Activated T-cell treated with anti-CD3 and anti-CD28 coated beads for 48 hours (primary cell): ENCODE results near the gene ANO2.

Experiments used
- DNase-seq: peaks from one replicate; pipeline ENCODE4 v3.0.0-alpha.2; 2020; ENCODE audit warnings: low read depth

The ANO2 gene

DNA sequence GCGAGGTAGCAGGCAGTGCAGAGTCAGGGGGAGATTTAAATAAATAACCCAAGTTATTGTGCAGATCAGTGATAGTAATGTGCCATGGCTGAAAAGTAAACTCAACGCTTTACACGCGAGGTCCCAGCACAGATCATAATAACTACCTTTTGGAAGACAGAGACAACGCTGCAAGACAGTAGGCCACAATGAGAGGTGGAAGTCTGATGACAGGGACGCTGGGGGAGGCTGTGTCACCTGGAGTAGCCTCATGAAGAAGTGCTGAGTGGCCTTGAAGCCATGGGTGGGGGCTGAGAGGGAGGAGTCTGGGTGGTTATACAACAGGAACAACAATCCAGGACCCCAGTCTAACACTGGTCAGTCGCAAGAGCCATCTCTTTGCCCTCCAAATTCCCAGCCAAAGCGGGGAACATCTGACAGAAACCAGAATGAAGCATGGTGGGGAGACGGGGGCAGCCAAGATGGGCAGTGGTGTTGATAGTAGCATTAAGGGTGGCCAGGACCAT, 28.2 kb downstream of the ANO2 start:
- DNase-seq = no peak

DNA sequence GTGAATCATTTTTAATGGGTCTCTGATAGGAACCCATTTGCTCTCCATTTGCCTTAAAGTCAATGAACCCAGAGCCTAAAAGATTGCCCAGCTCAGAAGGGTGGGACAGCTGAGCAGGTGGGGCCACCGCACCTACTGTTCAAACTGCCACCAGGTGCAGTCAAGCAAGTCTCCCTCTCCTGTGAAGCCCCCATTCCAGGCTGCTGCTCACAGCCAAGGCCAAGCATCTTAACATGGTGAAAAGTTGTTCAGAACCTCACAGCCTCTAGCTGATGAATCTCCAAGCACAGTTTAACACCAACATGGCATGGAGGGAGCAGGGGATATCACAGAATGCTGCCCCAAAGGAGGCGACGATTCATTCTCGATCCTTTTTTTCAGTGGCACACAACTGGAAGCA, 29.5 kb downstream of the ANO2 start:
- no peak for DNase-seq

- no peak for DNase-seq
These were observed 30.5 kb downstream of the ANO2 start for GRCh38 chr12:5914387-5915149.

DNA sequence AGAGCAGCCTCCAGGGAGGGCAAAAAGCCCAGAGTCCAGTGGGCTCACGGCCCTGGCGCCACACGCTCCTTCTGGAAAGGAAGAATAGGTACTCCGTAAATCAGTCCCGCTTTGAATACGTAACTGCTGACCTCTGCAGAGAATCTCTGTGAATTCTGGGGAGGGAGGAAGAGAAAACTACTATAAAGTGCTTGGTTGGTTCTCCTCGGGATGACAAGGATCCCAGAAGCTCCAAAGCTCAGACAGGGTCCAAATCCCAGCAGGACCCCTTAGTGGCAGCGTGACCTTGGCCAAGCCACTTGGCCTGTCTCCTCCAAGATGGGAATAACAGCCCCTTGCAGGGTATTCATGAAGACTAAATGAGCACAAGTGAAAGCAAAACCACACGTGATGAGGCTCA, 31.7 kb downstream of the ANO2 start:
- no peak for DNase-seq

GRCh38 chr12:5912437-5913334, 32.4 kb downstream of the ANO2 start:
- no peak for DNase-seq

- DNase-seq = no peak
These were observed 33.0 kb downstream of the ANO2 start for GRCh38 chr12:5912011-5912410.

- DNase-seq = no peak
These were observed 34.1 kb downstream of the ANO2 start for GRCh38 chr12:5910790-5911548.

DNA sequence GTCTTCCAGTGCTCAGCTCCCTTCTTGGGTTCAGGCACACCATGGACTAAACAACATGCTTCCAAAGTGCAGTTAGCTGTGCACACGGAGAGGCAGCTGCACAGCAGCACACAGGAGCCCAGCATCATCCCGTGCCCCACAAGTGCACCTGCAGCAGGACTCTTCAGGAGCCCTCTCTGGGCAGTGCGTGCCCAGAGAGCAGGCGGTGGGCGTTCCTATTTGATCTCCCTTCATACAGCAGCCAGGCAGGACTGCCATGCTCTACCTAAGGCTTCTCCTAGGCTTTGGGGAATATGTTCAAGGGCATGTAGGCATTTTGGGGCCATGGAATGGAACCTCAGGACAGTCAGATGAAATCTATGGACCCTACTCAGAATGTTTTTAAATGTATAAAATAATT, 35.5 kb downstream of the ANO2 start:
- no peak for DNase-seq

DNA sequence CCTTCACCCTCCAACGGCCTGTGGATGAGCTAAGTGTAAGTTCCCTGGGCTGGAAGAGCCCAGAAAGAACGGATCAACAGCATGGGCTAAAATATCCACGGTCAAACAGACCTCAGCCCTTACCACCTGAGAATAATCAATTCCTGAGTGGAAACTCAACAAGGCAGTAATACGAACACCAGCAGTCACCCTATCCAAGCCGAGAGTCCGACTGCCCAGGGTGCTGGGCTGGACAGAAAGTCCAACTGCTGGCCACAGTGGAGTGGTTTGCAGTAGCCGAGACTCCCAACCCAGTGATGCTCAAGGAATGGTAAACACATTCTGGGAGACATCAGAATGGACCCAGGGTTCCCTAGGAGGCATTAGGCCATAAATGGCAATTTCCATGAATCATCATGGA, 36.8 kb downstream of the ANO2 start:
- no peak for DNase-seq

DNA sequence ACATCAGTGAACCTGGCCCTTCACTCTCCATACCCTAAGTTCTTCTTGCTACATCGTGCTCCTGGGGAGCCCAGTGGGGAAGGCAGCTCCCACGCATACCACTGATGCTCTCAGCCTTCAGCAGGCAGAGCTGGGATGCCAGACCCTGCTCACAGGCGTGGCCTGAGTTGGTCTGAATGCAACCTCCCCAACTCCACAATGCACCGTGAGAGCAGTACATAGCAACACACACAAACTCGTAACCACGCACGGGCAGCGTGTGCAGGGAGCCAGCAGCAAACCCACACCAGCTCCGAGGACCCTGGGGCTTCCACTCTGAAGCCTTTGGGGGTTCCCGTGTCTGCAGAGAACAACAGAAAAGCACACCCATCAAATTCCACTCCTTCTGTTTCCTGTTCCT, 37.3 kb downstream of the ANO2 start:
- no peak for DNase-seq

DNA sequence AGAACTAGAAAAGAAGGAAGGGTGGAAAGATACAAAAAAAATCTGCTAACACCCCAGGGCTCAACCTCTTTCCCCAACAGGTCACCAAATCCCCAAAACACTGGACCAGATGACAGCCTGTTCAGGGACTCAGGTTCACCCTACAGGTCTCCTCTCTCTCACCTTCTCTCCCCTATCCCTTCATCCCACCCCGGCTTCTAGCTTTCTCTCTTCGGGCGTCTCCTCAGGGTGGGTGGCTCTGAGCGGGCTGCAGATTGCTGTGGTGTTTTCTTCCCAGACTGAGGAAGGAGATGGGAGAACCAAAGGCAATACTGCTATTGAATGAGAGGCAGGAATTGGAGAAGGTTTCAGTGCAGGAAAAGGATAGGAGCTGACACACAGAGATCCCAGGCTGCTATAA, 39.3 kb downstream of the ANO2 start:
- DNase-seq = no peak

DNA sequence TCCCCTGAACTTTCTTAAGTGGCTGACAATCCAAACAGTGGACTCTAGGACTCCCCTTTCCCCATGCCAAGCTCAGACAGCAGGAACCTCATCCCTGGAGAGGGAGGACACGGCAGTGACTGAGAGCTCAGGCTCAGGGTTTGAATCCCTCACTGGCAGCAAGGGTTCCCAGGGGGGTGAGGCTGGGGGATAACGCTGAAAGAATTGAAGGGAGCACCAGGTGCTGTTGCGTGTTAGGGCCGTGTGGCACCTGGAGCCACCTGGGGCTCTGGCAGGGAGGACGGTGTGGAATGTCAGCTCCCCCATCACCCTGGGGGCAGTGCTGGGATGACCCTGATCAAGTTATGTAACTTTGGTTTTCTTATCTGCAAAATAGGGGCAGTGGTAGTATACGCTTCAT, 40.1 kb downstream of the ANO2 start:
- DNase-seq = no peak

GRCh38 chr12:5904441-5904840, 40.6 kb downstream of the ANO2 start:
- no peak for DNase-seq

DNA sequence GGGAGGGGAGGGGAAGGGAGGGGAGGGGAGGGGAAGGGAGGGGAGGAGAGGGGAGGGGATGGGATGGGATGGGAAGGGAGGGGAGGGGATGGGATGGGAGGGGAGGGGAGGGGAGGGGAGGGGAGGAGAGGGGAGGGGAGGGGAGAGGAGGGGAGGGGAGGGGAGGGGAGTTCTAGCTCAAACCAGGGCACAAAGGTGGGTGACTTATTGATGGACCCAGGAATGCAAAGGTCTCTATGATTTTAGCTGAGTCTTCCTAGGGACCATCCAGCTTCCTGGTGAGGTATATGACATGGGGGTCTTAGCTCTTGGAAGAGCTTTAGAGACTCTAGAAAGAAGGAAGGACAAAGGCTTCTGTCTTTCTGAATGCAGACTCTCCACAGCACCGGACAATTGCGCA, 42.3 kb downstream of the ANO2 start:
- DNase-seq = no peak

DNA sequence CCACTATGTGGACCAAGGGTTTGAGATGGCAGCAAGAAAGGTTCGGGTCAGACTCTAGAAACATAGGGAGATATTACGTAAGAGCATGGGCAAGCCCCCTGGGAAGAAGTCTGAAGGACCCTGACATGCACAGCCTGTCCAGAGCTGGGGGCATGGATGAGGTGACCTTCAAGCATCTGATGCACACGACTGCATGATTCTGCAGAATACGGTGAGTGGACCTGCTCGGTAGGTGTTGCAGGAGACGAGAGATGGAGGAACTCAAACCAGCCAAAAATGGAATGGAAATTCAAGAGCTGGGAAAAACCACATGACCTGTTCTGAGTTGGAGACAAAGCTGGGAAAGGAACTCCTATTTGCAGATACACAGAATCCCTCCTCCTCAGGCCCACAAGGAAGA, 43.6 kb downstream of the ANO2 start:
- no peak for DNase-seq

DNA sequence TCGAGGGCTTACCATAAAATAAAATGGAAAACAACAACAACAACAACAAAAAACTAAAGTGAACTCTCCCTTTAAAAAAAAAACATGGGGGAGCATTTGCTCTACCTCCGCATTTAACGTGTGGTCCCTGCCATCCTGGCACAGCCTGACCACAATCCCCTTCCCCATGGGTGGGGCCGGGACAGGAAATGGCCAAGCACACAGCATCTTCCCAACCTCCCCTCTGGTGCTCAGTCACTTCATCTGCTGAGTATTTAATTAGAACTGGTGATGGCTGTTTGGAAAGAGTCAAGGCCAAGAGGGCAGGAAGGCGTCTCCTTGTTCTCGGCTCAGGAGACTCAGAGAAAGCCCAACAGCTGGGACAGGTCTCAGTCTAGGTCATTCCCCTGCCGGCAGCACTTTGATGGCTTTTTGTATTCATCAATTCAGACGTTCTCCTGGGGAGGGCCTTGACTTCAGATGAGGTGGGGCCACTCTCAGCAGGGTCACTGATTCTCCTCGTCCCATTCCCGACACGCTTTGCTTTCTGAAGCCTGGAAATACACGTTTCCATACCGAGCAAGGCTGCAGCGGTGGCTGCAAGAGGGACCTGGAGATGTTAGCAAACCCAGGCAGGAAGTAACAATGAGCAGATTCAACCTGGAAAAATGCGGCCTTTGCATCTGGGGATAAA, 44.4 kb downstream of the ANO2 start:
- no peak for DNase-seq

DNA sequence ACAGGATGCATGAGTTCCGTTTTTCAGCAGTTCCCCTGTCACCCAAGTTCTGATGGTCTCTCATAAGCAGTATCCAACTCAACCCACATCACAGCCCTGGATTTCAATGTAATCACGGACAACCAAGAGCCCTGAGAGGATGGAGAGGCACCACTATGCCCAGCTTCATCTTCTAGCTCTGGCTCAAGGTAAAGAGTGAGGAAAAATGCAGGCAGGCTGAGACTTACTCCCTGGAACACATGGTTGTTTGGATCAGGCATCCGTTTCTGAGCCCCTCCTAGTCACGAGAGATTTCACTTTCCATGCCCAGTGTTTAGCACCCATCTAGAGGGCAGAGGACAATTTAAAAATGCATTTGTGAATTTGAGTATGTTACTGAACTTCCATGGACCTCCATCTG, 45.0 kb downstream of the ANO2 start:
- DNase-seq = no peak

- DNase-seq = no peak
These were observed 45.4 kb downstream of the ANO2 start for GRCh38 chr12:5899675-5900074.

DNA sequence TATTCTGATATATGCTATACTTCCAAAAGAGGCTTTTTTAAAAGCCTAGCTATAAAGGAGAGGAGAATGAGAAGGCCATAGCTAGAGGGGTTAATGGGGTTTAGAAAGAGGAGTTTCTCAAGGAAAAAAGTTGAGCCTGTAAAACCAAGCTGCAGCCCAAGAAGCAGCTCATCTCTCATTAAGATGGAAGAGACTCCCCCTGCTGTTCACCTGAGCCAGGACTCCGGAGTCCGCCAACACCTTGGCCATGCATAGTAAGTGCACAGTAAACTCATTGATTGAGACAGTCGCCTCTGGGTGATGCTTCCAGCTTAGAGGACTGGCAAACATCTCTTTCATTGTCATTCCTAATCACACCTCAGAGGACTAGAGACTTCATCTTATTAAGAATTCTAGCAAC, 46.2 kb downstream of the ANO2 start:
- DNase-seq = no peak

DNA sequence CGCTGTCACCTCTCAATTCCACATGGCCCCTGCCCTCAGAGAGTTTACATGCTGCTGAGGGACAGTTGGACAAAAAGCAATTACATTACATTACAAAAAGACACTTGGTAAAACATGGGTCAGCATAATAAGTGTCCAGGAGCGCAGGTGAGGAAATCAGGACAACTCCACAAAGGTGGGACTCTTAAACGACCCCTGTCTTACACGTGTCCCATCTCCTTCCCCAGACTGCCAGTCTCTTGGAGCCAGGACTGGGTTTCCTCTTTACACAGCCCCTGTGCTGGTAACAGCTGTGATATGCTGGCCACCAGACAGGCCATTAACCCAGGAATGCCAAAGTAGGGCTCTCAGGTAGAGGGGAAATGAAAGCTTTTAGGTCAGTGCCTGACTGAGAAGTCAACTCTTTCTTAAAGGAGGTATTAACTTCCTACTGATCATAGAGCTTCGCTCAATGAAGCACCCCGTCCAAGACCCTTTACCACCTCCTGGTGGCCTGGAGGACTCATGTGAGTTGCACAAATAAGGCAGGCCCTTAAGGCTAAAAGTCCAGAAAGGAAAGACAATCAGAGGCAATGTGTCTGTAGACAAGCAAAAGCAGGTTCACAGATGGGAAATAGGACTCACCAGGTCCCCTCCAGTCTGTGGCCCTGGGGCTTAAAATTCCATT, 55.5 kb downstream of the ANO2 start:
- DNase-seq = peak; percentile 19

- no peak for DNase-seq
These were observed 56.2 kb downstream of the ANO2 start for GRCh38 chr12:5888816-5889315.
